Activated B cell treated with CpG ODN at 0.5 μM for 24 hours (primary cell): ENCODE measurements around the gene ULK2. TPM values are rescaled to one million over a fixed set of nuclear protein-coding genes. Genes with fewer than 3 reads are reported as not detected.

Experiments
- ATAC-seq: fragments of 200-7000 bp; cut with Tn5 transposase; one replicate; pipeline ENCODE4 v1.10.0; 2021; ENCODE audit warnings: low read depth, mild to moderate bottlenecking, moderate library complexity
- CTCF ChIA-PET: fragments of 350-600 bp; sonication (Branson Sonifier 250); formaldehyde crosslinking; loops from one replicate; lab custom pipeline; 2021; ENCODE audit warnings: antibody characterized with exemption; lab: Charles Lee
- POLR2A ChIA-PET: fragments of 350-600 bp; sonication (Branson Sonifier 250); formaldehyde crosslinking; loops from one replicate; lab custom pipeline; 2021; ENCODE audit warnings: antibody characterized with exemption; lab: Charles Lee
- DNase-seq: peaks from one replicate; pipeline ENCODE4 v3.0.0; 2022
- H3K27ac Mint-ChIP-seq: one replicate; pipeline ENCODE4 v1.8.0; 2020; ENCODE audit warnings: mixed read lengths
- H3K27me3 Mint-ChIP-seq: one replicate; pipeline ENCODE4 v1.8.0; 2021; ENCODE audit warnings: mixed read lengths
- H3K36me3 Mint-ChIP-seq: one replicate; pipeline ENCODE4 v1.8.0; 2021; ENCODE audit warnings: low read depth, mixed read lengths
- H3K4me1 Mint-ChIP-seq: one replicate; pipeline ENCODE4 v1.8.0; 2021; ENCODE audit warnings: mixed read lengths
- H3K4me3 Mint-ChIP-seq: one replicate; pipeline ENCODE4 v1.8.0; 2020; ENCODE audit warnings: mild to moderate bottlenecking, mixed read lengths
- H3K9me3 Mint-ChIP-seq: one replicate; pipeline ENCODE4 v1.8.0; 2020; ENCODE audit warnings: mixed read lengths
- CTCF ChIP-seq: fragments of 200-600 bp; IDR thresholded peaks from one replicate; pipeline ENCODE4 v1.8.0; 2022; ENCODE audit warnings: antibody characterized with exemption, mild to moderate bottlenecking
- intact Hi-C: fragments of 100-400 bp; cut with micrococcal nuclease; formaldehyde crosslinking; loops from one replicate; pipeline ENCODE4 v1.15.1; 2024
- total RNA-seq: library from RNA; stranded (reverse); gene quantifications from 2 replicates; pipeline ENCODE4 v1.2.3, GENCODE V29; 2022

ULK2 gene
- total RNA-seq, 1 donor from 2014 or later, result 3.0 TPM

- POLR2A ChIA-PET, result interaction anchor here (1.0 kb wide), 1 partner anchor 20 kb away, joined by 3 read pairs; no protein-coding TSS in a partner anchor
- H3K4me1 Mint-ChIP-seq, result peaks cover 6% of the 10 kb centered on the region
- H3K27me3 Mint-ChIP-seq, result peaks cover 2% of the 10 kb centered on the region
- no peaks in the 10 kb centered on the region for H3K9me3 Mint-ChIP-seq
- no peak overlapping the region for H3K27ac Mint-ChIP-seq
- intact Hi-C loops, result no loop called here
- H3K36me3 Mint-ChIP-seq, result no peaks in the 10 kb centered on the region
- no peak for ATAC-seq
- no peak for DNase-seq
- CTCF ChIA-PET, result no interaction called here
- no peak for TF ChIP-seq CTCF
- peak overlapping the region; percentile 21 for H3K4me3 Mint-ChIP-seq
These were observed 125.2 kb downstream of the ULK2 start for GRCh38 chr17:19742495-19742894.

DNA sequence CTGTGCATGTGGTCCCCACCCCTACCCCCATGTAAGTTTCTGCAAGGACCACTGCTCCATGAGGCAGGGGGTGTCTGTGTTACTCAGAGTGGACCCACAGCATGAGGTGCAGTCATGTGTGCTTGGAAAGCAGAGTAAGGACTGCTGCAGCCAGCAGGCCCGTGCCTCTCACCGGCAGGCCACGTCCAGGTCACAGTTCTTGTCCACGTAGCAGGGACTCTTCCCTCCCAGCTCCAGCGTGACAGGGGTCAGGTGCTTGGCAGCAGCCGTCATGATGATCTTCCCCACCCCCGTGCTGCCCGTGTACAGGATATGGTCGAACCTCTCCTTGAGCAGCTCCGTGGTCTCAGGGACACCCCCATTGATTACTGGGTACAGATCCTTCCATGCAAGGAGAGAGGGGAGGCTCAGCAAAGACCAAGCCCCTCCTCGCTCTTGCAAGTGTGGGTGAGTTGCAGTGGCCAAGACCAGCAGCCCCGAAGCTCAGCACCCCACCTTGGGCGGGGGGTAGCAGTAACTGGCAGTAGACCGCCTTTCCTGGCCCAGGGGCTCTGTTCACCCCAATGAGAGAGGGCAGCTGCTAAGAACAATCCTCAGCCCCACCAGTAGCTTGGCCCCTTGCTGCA, 125.8 kb downstream of the ULK2 start:
- ATAC-seq, result no peak
- intact Hi-C loops, result no loop called here
- CTCF ChIA-PET, result no interaction called here
- Mint-ChIP-seq H3K9me3 (no peaks in the 10 kb centered on the region), H3K27ac (no peak overlapping the region), H3K4me1 (peaks cover 6% of the 10 kb centered on the region), H3K27me3 (no peaks in the 10 kb centered on the region), H3K4me3 (no peak overlapping the region), H3K36me3 (no peaks in the 10 kb centered on the region)
- POLR2A ChIA-PET, result no interaction called here
- DNase-seq, result no peak
- TF ChIP-seq CTCF, result no peak

GRCh38 chr17:19740933-19741332, 126.8 kb downstream of the ULK2 start:
- Mint-ChIP-seq H3K36me3 (no peaks in the 10 kb centered on the region), H3K9me3 (no peaks in the 10 kb centered on the region)

DNA sequence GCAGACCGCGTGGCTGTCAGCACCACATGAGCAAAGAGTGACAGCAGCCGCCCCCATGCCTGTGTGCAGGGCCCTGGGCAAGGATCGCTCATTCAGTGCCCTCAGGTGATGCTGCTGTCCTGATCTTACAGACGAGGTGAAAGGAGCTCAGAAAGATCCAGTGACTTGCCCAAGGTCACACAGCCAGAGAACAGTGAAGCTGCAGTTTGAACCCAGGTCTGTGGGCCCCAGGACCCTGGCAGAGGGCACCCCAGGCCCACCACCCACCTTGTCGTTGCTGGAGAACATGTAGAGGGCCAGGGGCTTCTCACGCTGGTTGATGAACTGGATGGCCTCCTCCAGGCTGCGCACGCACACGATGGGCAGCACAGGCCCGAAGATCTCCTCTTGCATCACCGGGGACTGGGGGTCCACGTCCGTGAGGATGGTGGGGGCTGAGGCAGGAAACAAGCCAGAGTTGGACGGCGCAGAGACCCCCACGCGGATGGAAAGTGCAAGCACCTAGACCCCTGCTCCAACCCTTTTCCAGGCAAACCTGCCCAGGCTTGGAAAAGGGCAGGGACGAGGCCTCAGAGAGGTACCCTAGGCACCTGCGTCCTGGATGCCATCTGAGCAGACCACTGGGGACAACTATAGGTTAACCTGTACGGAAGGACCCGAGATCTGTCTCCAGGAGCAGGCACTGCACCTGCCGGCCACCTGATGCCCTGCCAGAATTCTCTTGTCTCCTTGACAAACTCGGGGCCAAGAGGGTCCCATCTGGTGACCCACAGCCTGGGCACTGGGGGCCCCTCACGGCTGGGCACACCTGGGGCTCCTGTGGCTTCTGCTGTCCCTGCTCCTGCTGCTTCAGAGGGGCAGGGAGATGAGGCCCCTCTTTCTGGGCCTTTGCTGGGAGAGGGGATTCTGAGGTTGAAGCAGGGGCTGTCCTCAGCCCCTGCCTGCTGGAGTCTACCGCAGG, 128.2 kb downstream of the ULK2 start:
- ATAC-seq (no peak), DNase-seq (no peak)
- H3K4me3 Mint-ChIP-seq, result no peak overlapping the region
- H3K27me3 Mint-ChIP-seq, result no peaks in the 10 kb centered on the region
- intact Hi-C loops, result no loop called here
- CTCF ChIA-PET, result no interaction called here
- no peaks in the 10 kb centered on the region for H3K4me1 Mint-ChIP-seq
- H3K36me3 Mint-ChIP-seq, result no peaks in the 10 kb centered on the region
- H3K27ac Mint-ChIP-seq, result no peak overlapping the region
- no peak for TF ChIP-seq CTCF
- POLR2A ChIA-PET, result no interaction called here
- no peaks in the 10 kb centered on the region for H3K9me3 Mint-ChIP-seq

More at GRCh38 chr17:19740933-19741332, 126.8 kb downstream of the ULK2 start:
- ChIA-PET CTCF (no interaction called here), POLR2A (no interaction called here)
- no peak for DNase-seq
- Mint-ChIP-seq H3K4me3 (no peak overlapping the region), H3K27ac (no peak overlapping the region), H3K27me3 (no peaks in the 10 kb centered on the region), H3K4me1 (peaks cover 6% of the 10 kb centered on the region)
- TF ChIP-seq CTCF, result no peak
- ATAC-seq, result no peak
- intact Hi-C loops, result no loop called here

- H3K4me3 Mint-ChIP-seq, result no peak overlapping the region
- TF ChIP-seq CTCF, result no peak
- H3K36me3 Mint-ChIP-seq, result no peaks in the 10 kb centered on the region
- ChIA-PET POLR2A (no interaction called here), CTCF (no interaction called here)
- ATAC-seq (no peak), DNase-seq (no peak)
- no peaks in the 10 kb centered on the region for H3K4me1 Mint-ChIP-seq
- no peaks in the 10 kb centered on the region for H3K27me3 Mint-ChIP-seq
- no peaks in the 10 kb centered on the region for H3K9me3 Mint-ChIP-seq
- intact Hi-C loops, result no loop called here
- no peak overlapping the region for H3K27ac Mint-ChIP-seq
These were observed 129.0 kb downstream of the ULK2 start for GRCh38 chr17:19738757-19739156.
